ENCODE results near the gene ZNF438.

DNA sequence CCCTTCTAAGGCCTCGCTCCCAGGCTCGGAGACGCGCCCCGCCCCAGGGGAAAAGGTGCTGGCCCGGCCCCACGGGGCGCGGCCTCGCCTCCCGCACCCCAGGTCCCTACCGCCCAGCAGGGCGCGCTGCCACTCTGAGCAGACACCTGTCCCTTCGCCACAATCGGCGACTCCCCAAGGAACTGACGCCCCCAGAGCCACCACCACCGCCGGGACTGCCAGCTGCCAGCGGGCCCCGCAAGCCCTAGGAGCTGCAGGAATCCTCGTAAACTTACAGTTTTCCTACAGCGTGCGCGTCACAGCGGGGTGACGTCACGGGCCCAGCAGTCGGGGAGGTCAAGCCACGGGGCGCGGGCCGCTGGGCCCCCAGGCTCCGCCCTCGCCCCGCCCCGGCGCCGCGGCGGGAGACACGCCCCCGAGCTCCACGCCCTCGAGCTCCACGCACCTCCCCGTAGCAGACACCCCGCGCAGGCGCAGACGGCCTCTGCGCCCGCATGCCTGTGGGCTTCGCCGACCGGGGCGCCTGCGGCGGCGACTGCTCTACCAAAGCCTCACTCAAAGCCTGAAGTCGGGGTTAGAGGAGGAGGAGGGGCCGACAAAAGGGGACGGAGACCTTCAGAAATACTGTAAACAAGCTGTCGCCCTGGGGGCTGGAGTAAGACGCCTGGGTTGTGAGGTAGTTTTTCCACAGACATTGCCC lies at the start of gene ZNF438:
- TF ChIP-seq, protein P1, sequence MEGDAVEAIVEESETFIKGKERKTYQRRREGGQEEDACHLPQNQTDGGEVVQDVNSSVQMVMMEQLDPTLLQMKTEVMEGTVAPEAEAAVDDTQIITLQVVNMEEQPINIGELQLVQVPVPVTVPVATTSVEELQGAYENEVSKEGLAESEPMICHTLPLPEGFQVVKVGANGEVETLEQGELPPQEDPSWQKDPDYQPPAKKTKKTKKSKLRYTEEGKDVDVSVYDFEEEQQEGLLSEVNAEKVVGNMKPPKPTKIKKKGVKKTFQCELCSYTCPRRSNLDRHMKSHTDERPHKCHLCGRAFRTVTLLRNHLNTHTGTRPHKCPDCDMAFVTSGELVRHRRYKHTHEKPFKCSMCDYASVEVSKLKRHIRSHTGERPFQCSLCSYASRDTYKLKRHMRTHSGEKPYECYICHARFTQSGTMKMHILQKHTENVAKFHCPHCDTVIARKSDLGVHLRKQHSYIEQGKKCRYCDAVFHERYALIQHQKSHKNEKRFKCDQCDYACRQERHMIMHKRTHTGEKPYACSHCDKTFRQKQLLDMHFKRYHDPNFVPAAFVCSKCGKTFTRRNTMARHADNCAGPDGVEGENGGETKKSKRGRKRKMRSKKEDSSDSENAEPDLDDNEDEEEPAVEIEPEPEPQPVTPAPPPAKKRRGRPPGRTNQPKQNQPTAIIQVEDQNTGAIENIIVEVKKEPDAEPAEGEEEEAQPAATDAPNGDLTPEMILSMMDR (IDR thresholded peaks at IDR 0.05): peak in 1 of 3 donors; percentile 39
- TF ChIP-seq POLR2A (IDR thresholded peaks at IDR 0.05): no peak

Data from lower leg skin (tissue), 3 donors.